ENCODE measurements around the gene MYL7. TPM values are rescaled to one million over a fixed set of nuclear protein-coding genes. Genes with fewer than 3 reads are reported as not detected.
A peak's percentile ranks its signal among the peaks of the same experiment; 100 is the strongest.

Gene MYL7
- total RNA-seq, 1 experiment from 2014 or later: 5.7 TPM

GRCh38 chr7:44108768-44109750 lies 32.1 kb downstream of the MYL7 start:
- H3K4me1 ChIP-seq (ENCODE audit: insufficient read depth, low read length): no peaks in the 10 kb centered on the region; the same call in 1 of the 2 replicates
- no peak overlapping the region for H2BK12ac ChIP-seq (ENCODE audit: insufficient read length, low read depth, low read length)
- H3K9me3 ChIP-seq (ENCODE audit: control insufficient read depth, low read depth, low read length): no peaks in the 10 kb centered on the region
- H2AFZ ChIP-seq (ENCODE audit: low read length): no peak overlapping the region
- H3K9ac ChIP-seq (ENCODE audit: extremely low read depth, insufficient read length, low read length): no peak overlapping the region
- no peak overlapping the region for H3K4ac ChIP-seq (ENCODE audit: low read depth, low read length)
- H4K5ac ChIP-seq (ENCODE audit: insufficient read length, low read depth, low read length): no peak overlapping the region
- H2AK5ac ChIP-seq (ENCODE audit: insufficient read length, low read length): no peak overlapping the region
- no peak overlapping the region for H3K4me2 ChIP-seq (ENCODE audit: insufficient read depth, insufficient read length, low read length)
- no peak overlapping the region for H2BK15ac ChIP-seq (ENCODE audit: low read depth, low read length)
- H3K27ac ChIP-seq (ENCODE audit: insufficient read length, low read depth, low read length): no peak overlapping the region
- Mint-ChIP-seq H3K27ac (no peak overlapping the region), H3K27me3 (ENCODE audit: low read depth) (peaks cover 15% of the 10 kb centered on the region), H3K9me3 (no peaks in the 10 kb centered on the region), H3K4me1 (peaks cover 9 to 14% of the 10 kb centered on the region in 2 experiments), H3K4me3 (no peak overlapping the region), H3K36me3 (ENCODE audit: insufficient read depth in 1 of 3, low read depth in 3 of 3) (peaks cover 4 to 27% (median 26%) of the 10 kb centered on the region in 3 experiments)
- H3K14ac ChIP-seq (ENCODE audit: insufficient read depth, low read length): no peak overlapping the region; the same call in 1 of the 2 replicates
- no peak overlapping the region for H4K8ac ChIP-seq (replicated peaks; ENCODE audit: insufficient read length, low read depth, low read length)
- H3K79me1 ChIP-seq (ENCODE audit: insufficient read depth, low read depth, low read length, poor library complexity, severe bottlenecking): no peaks in the 10 kb centered on the region
- no peak overlapping the region for H3K18ac ChIP-seq (ENCODE audit: insufficient read length, low read depth, low read length)
- no peak overlapping the region for H3K56ac ChIP-seq (ENCODE audit: insufficient read length, low read depth, low read length)
- no peak overlapping the region for H2BK5ac ChIP-seq (ENCODE audit: insufficient read length, low read length)
- no peak overlapping the region for H3K23ac ChIP-seq (ENCODE audit: insufficient read length, low read depth, low read length)
- H3K79me2 ChIP-seq (ENCODE audit: insufficient read depth, low read length): no peaks in the 10 kb centered on the region
- H2BK20ac ChIP-seq (ENCODE audit: low read depth, low read length, poor library complexity, severe bottlenecking): no peak overlapping the region
- H2BK120ac ChIP-seq (ENCODE audit: low read depth, low read length, poor library complexity, severe bottlenecking): no peak overlapping the region
- no peak for DNase-seq
- peak; percentile 43; the same call in 2 of the 3 replicates for TF ChIP-seq CTCF (conservative IDR thresholded peaks at IDR 0.05)
- no CpG with 5 or more reads among the region's 21 CpGs for WGBS (ENCODE audit: extremely low coverage, insufficient read length, low lambda C conversion rate)
- H3T11ph ChIP-seq (ENCODE audit: low read length): no peak overlapping the region
- no peaks in the 10 kb centered on the region; the same call in 1 of the 2 replicates for H3K27me3 ChIP-seq (ENCODE audit: insufficient read depth, low read length)
- H4K91ac ChIP-seq (ENCODE audit: insufficient read length, low read depth, low read length): no peak overlapping the region
- no peaks in the 10 kb centered on the region for H4K20me1 ChIP-seq (ENCODE audit: control insufficient read depth, insufficient read depth, insufficient read length)
- peaks cover 7% of the 10 kb centered on the region for H3K23me2 ChIP-seq (ENCODE audit: insufficient read length, low read depth, low read length, poor library complexity, severe bottlenecking)

Data from H9 (cell line).